ENCODE data around the gene OR10A4.
"Not testable (repeated sequence)": the region's sequence is repeated elsewhere in the genome, so short reads cannot be mapped to it uniquely, and the experiment has no call there.

The OR10A4 gene

GRCh38 chr11:6876325-6876724 is at the start of gene OR10A4:
TSS of gene OR10A4 (plus strand) at chr11:6876625. CDS start at chr11:6876648, 23 bp downstream.
- no peak for DNase-seq (ENCODE audit: low read depth)

GRCh38 chr11:6828103-6828502 is 48.3 kb upstream of the OR10A4 start:
- no peak for DNase-seq (ENCODE audit: low read depth)

- no peak for DNase-seq (ENCODE audit: low read depth)
These were observed 43.1 kb upstream of the OR10A4 start for GRCh38 chr11:6833356-6833755.

GRCh38 chr11:6834021-6834420 is 42.4 kb upstream of the OR10A4 start:
- DNase-seq (ENCODE audit: low read depth): no peak

- DNase-seq (ENCODE audit: low read depth): no peak
These were observed 34.7 kb upstream of the OR10A4 start for GRCh38 chr11:6841694-6842093.

- no peak for DNase-seq (ENCODE audit: low read depth)
These were observed 32.8 kb upstream of the OR10A4 start for GRCh38 chr11:6843670-6844069.

- DNase-seq (ENCODE audit: low read depth): no peak
These were observed 32.1 kb upstream of the OR10A4 start for GRCh38 chr11:6844356-6844755.

- DNase-seq (ENCODE audit: low read depth): no peak
These were observed 31.0 kb upstream of the OR10A4 start, which contains the start of gene OR10A5 for GRCh38 chr11:6845383-6845782. TSS of gene OR10A5 (plus strand) at chr11:6845683. CDS start at chr11:6845683, 0 bp downstream.

- DNase-seq (ENCODE audit: low read depth): no peak
These were observed 25.9 kb upstream of the OR10A4 start for GRCh38 chr11:6850526-6850925.

- DNase-seq (ENCODE audit: low read depth): not testable (repeated sequence)
These were observed 21.6 kb upstream of the OR10A4 start for GRCh38 chr11:6854801-6855200.

GRCh38 chr11:6855971-6856541 is 20.4 kb upstream of the OR10A4 start:
- no peak for DNase-seq (ENCODE audit: low read depth)

GRCh38 chr11:6856871-6857270 is 19.6 kb upstream of the OR10A4 start:
- no peak for DNase-seq (ENCODE audit: low read depth)

- no peak for DNase-seq (ENCODE audit: low read depth)
These were observed 13.5 kb upstream of the OR10A4 start, which contains the start of gene OR10A2 for GRCh38 chr11:6862961-6863360. TSS of gene OR10A2 (plus strand) at chr11:6863057. CDS start at chr11:6869755, 6,698 bp downstream.

- no peak for DNase-seq (ENCODE audit: low read depth)
These were observed 12.0 kb upstream of the OR10A4 start for GRCh38 chr11:6864438-6864837.

GRCh38 chr11:6871278-6871677 is 5.1 kb upstream of the OR10A4 start:
- DNase-seq (ENCODE audit: low read depth): no peak

GRCh38 chr11:6875761-6876160 is 664 bp upstream of the OR10A4 start:
- DNase-seq (ENCODE audit: low read depth): no peak

- no peak for DNase-seq (ENCODE audit: low read depth)
These were observed 489 bp downstream of the OR10A4 start for GRCh38 chr11:6876914-6877313.

GRCh38 chr11:6882751-6883150 is 6.3 kb downstream of the OR10A4 start:
- no peak for DNase-seq (ENCODE audit: low read depth)

- DNase-seq (ENCODE audit: low read depth): not testable (repeated sequence)
These were observed 11.3 kb downstream of the OR10A4 start for GRCh38 chr11:6887711-6888110.

GRCh38 chr11:6888830-6889229 is 12.4 kb downstream of the OR10A4 start:
- DNase-seq (ENCODE audit: low read depth): no peak

- DNase-seq (ENCODE audit: low read depth): no peak
These were observed 13.4 kb downstream of the OR10A4 start for GRCh38 chr11:6889835-6890234.

- DNase-seq (ENCODE audit: low read depth): no peak
These were observed 16.0 kb downstream of the OR10A4 start, which contains the start of gene OR2D2 for GRCh38 chr11:6892400-6892799. TSS of gene OR2D2 (minus strand) at chr11:6892500. CDS start at chr11:6892500, 0 bp downstream.

- no peak for DNase-seq (ENCODE audit: low read depth)
These were observed 17.7 kb downstream of the OR10A4 start for GRCh38 chr11:6894097-6894496.

- no peak for DNase-seq (ENCODE audit: low read depth)
These were observed 18.6 kb downstream of the OR10A4 start for GRCh38 chr11:6895010-6895409.
